ENCODE data around the gene ISG15. TPM values are rescaled to one million over a fixed set of nuclear protein-coding genes. Genes with fewer than 3 reads are reported as not detected.

The ISG15 gene
- total RNA-seq, 1 donor = 90.5 TPM

GRCh38 chr1:1003618-1004419 lies 9.5 kb upstream of the ISG15 start:
- H3K4me1 ChIP-seq (ENCODE audit: insufficient read depth, low read length) = peaks cover 4% of the 10 kb centered on the region
- no peaks in the 10 kb centered on the region for H3K36me3 ChIP-seq (ENCODE audit: insufficient read depth, low read length)
- no peak overlapping the region for H2AFZ ChIP-seq (ENCODE audit: low read length)
- no peak overlapping the region for H3K4me3 ChIP-seq (ENCODE audit: insufficient read depth, low read length)
- peaks cover 3% of the 10 kb centered on the region for H4K20me1 ChIP-seq (ENCODE audit: insufficient read depth, low read length)
- H3K9me3 ChIP-seq (ENCODE audit: low read depth, low read length) = no peaks in the 10 kb centered on the region
- no peak for TF ChIP-seq CTCF (IDR thresholded peaks at IDR 0.05; ENCODE audit: extremely low read depth, low read depth, low read length)
- peaks cover 33% of the 10 kb centered on the region for H3K27me3 ChIP-seq (ENCODE audit: insufficient read depth, low read length)
- H3K79me2 ChIP-seq (ENCODE audit: insufficient read depth, low read length) = no peaks in the 10 kb centered on the region
- H3K27ac ChIP-seq (ENCODE audit: low read depth, low read length) = no peak overlapping the region
- no peak overlapping the region for H3K4me2 ChIP-seq (ENCODE audit: insufficient read depth, low read length)
- peak; percentile 77 for DNase-seq (ENCODE audit: insufficient read length, low spot score, missing footprints)

- no peak overlapping the region for H3K4me3 ChIP-seq (ENCODE audit: insufficient read depth, low read length)
- no peaks in the 10 kb centered on the region for H3K79me2 ChIP-seq (ENCODE audit: insufficient read depth, low read length)
- H3K4me2 ChIP-seq (ENCODE audit: insufficient read depth, low read length) = no peak overlapping the region
- H3K4me1 ChIP-seq (ENCODE audit: insufficient read depth, low read length) = peaks cover 4% of the 10 kb centered on the region
- no peaks in the 10 kb centered on the region for H3K9me3 ChIP-seq (ENCODE audit: low read depth, low read length)
- H3K27me3 ChIP-seq (ENCODE audit: insufficient read depth, low read length) = peaks cover 27% of the 10 kb centered on the region
- peak; percentile 65 for DNase-seq (ENCODE audit: insufficient read length, low spot score, missing footprints)
- no peak for TF ChIP-seq CTCF (IDR thresholded peaks at IDR 0.05; ENCODE audit: extremely low read depth, low read depth, low read length)
- H4K20me1 ChIP-seq (ENCODE audit: insufficient read depth, low read length) = peaks cover 3% of the 10 kb centered on the region
- H3K27ac ChIP-seq (ENCODE audit: low read depth, low read length) = no peak overlapping the region
- H2AFZ ChIP-seq (ENCODE audit: low read length) = no peak overlapping the region
- H3K36me3 ChIP-seq (ENCODE audit: insufficient read depth, low read length) = no peaks in the 10 kb centered on the region
Measured at GRCh38 chr1:1004420-1004779, 8.9 kb upstream of the ISG15 start.

GRCh38 chr1:1004780-1005697 lies 8.3 kb upstream of the ISG15 start:
- H3K27ac ChIP-seq (ENCODE audit: low read depth, low read length) = no peak overlapping the region
- peak; percentile 88 for DNase-seq (ENCODE audit: insufficient read length, low spot score, missing footprints)
- H3K4me2 ChIP-seq (ENCODE audit: insufficient read depth, low read length) = no peak overlapping the region
- TF ChIP-seq CTCF (IDR thresholded peaks at IDR 0.05; ENCODE audit: extremely low read depth, low read depth, low read length) = no peak
- no peaks in the 10 kb centered on the region for H3K9me3 ChIP-seq (ENCODE audit: low read depth, low read length)
- peaks cover 22% of the 10 kb centered on the region for H3K27me3 ChIP-seq (ENCODE audit: insufficient read depth, low read length)
- no peak overlapping the region for H3K4me3 ChIP-seq (ENCODE audit: insufficient read depth, low read length)
- no peaks in the 10 kb centered on the region for H3K36me3 ChIP-seq (ENCODE audit: insufficient read depth, low read length)
- no peak overlapping the region for H2AFZ ChIP-seq (ENCODE audit: low read length)
- peaks cover 3% of the 10 kb centered on the region for H4K20me1 ChIP-seq (ENCODE audit: insufficient read depth, low read length)
- no peaks in the 10 kb centered on the region for H3K79me2 ChIP-seq (ENCODE audit: insufficient read depth, low read length)
- H3K4me1 ChIP-seq (ENCODE audit: insufficient read depth, low read length) = peaks cover 4% of the 10 kb centered on the region
